WTC11 (cell line): ENCODE measurements around the gene PRRT1. TPM values are rescaled to one million over a fixed set of nuclear protein-coding genes. Genes with fewer than 3 reads are reported as not detected.
A peak's percentile ranks its signal among the peaks of the same experiment; 100 is the strongest.

ENCODE experiments used
- ATAC-seq: fragments of 200-7000 bp; cut with Tn5 transposase; 2 replicates; pipeline ENCODE4 v1.10.0; 2021; ENCODE audit warnings: mild to moderate bottlenecking, moderate library complexity
- CTCF ChIA-PET: fragments of 300-600 bp; sonication (Branson Sonifier 250); formaldehyde crosslinking; loops from one replicate; lab custom pipeline; 2021; ENCODE audit warnings: antibody characterized with exemption; lab: Charles Lee
- POLR2A ChIA-PET: fragments of 350-600 bp; sonication (Branson Sonifier 250); formaldehyde crosslinking; loops from one replicate; lab custom pipeline; 2021; ENCODE audit warnings: antibody characterized with exemption; lab: Charles Lee
- DNase-seq: peaks from one replicate; pipeline ENCODE4 v3.0.0; 2021; ENCODE audit warnings: low spot score
- H3K27ac Mint-ChIP-seq: 2 replicates; pipeline ENCODE4 v1.8.0; 2021; ENCODE audit warnings: mixed read lengths
- H3K27me3 Mint-ChIP-seq: 2 replicates; pipeline ENCODE4 v1.8.0; 2021; ENCODE audit warnings: low read depth, mild to moderate bottlenecking, moderate library complexity, mixed read lengths
- H3K36me3 Mint-ChIP-seq: 2 replicates; pipeline ENCODE4 v1.8.0; 2021; ENCODE audit warnings: mixed read lengths
- H3K4me1 Mint-ChIP-seq: 2 replicates; pipeline ENCODE4 v1.8.0; 2022; ENCODE audit warnings: mixed read lengths
- H3K4me3 Mint-ChIP-seq: 2 replicates; pipeline ENCODE4 v1.8.0; 2021; ENCODE audit warnings: mild to moderate bottlenecking, moderate library complexity, mixed read lengths
- H3K9me3 Mint-ChIP-seq: 2 replicates; pipeline ENCODE4 v1.8.0; 2021; ENCODE audit warnings: mixed read lengths
- AR ChIP-seq: fragments of 250-450 bp; sonication (Bioruptor Pico); IDR thresholded peaks from 2 replicates; pipeline ENCODE4 v1.9.0; 2021; ENCODE audit warnings: mild to moderate bottlenecking
- ATF3 ChIP-seq: sonication (generic); formaldehyde crosslinking; conservative IDR thresholded peaks from 2 replicates; pipeline ENCODE4 v1.8.1; 2022; ENCODE audit warnings: mild to moderate bottlenecking, missing genetic modification reagents
- CTCF ChIP-seq: fragments of 200-600 bp; IDR thresholded peaks from 2 replicates; pipeline ENCODE4 v1.8.0; 2022; ENCODE audit warnings: antibody characterized with exemption
- GABPB1 ChIP-seq: sonication (generic); formaldehyde crosslinking; IDR thresholded peaks from 2 replicates; pipeline ENCODE4 v1.8.1; 2023; ENCODE audit warnings: mild to moderate bottlenecking, missing genetic modification reagents
- MLX ChIP-seq: sonication (generic); formaldehyde crosslinking; IDR thresholded peaks from 2 replicates; pipeline ENCODE4 v1.8.1; 2023; ENCODE audit warnings: mild to moderate bottlenecking, missing genetic modification reagents, moderate library complexity
- RORB ChIP-seq: fragments of 250-450 bp; sonication (Bioruptor Pico); IDR thresholded peaks from 2 replicates; pipeline ENCODE4 v1.9.0; 2021; ENCODE audit warnings: mild to moderate bottlenecking
- SMAD4 ChIP-seq: sonication (generic); formaldehyde crosslinking; IDR thresholded peaks from 2 replicates; pipeline ENCODE4 v1.8.0; 2022; ENCODE audit warnings: mild to moderate bottlenecking, missing genetic modification reagents
- TEAD1 ChIP-seq: sonication (generic); formaldehyde crosslinking; IDR thresholded peaks from 2 replicates; pipeline ENCODE4 v1.8.0; 2022; ENCODE audit warnings: mild to moderate bottlenecking, missing genetic modification reagents
- ZNF532 ChIP-seq: fragments of 250-450 bp; sonication (Bioruptor Pico); IDR thresholded peaks from 2 replicates; pipeline ENCODE4 v1.9.0; 2021; ENCODE audit warnings: mild to moderate bottlenecking, borderline replicate concordance
- total RNA-seq: library from RNA; stranded (reverse); gene quantifications from 3 replicates; pipeline ENCODE4 v1.2.3, GENCODE V29; 2021

The PRRT1 gene
- total RNA-seq, 1 experiment from 2014 or later = 1.6 TPM

- peaks cover 36% of the 10 kb centered on the region for H3K36me3 Mint-ChIP-seq
- POLR2A ChIA-PET = interaction anchor here (1.0 kb wide), 2 partner anchors 9 to 57 kb away, joined by 3 to 4 read pairs; partner anchors contain the start of gene AGPAT1
Measured at GRCh38 chr6:32118782-32119628, 32.7 kb downstream of the PRRT1 start.

GRCh38 chr6:32117461-32117860 is 34.3 kb downstream of the PRRT1 start:
- no peaks in the 10 kb centered on the region for H3K27me3 Mint-ChIP-seq
- TF ChIP-seq TEAD1 = no peak
- no peak for TF ChIP-seq ATF3
- no peak for TF ChIP-seq MLX (CRISPR knock-in tag)
- ATAC-seq (no peak), DNase-seq (no peak)
- no peak overlapping the region for H3K27ac Mint-ChIP-seq
- H3K9me3 Mint-ChIP-seq = no peaks in the 10 kb centered on the region
- peaks cover 27% of the 10 kb centered on the region for H3K36me3 Mint-ChIP-seq
- ChIA-PET POLR2A (interaction anchor here (1.0 kb wide), 1 partner anchor 78 kb away, joined by 3 read pairs; no protein-coding TSS in a partner anchor), CTCF (interaction anchor here (0.6 to 6.3 kb wide), 25 partner anchors 9 to 219 kb away, joined by 3 to 63 read pairs (median 4); partner anchors contain the start of genes AGPAT1, ATF6B, EGFL8 and FKBPL)
- H3K4me1 Mint-ChIP-seq = no peaks in the 10 kb centered on the region
- no peak overlapping the region for H3K4me3 Mint-ChIP-seq

More at GRCh38 chr6:32118782-32119628, 32.7 kb downstream of the PRRT1 start:
- ATAC-seq (peak; percentile 89), DNase-seq (peak; percentile 91)
- no peaks in the 10 kb centered on the region for H3K27me3 Mint-ChIP-seq
- no peak overlapping the region for H3K4me3 Mint-ChIP-seq
- no peak for TF ChIP-seq GABPB1 (CRISPR knock-in tag)
- peak; percentile 67 for TF ChIP-seq CTCF
- H3K9me3 Mint-ChIP-seq = no peaks in the 10 kb centered on the region
- H3K27ac Mint-ChIP-seq = peak overlapping the region; percentile 81; the same call in 1 of the 2 replicates
- no peaks in the 10 kb centered on the region for H3K4me1 Mint-ChIP-seq
- CTCF ChIA-PET = interaction anchor here (0.8 to 6.3 kb wide), 19 partner anchors 9 to 136 kb away, joined by 3 to 63 read pairs (median 6); partner anchors contain the start of genes AGPAT1, ATF6B, EGFL8 and FKBPL

- Mint-ChIP-seq H3K9me3 (no peaks in the 10 kb centered on the region), H3K36me3 (peaks cover 21% of the 10 kb centered on the region), H3K27ac (no peak overlapping the region; the same call in 1 of the 2 replicates), H3K4me3 (no peak overlapping the region), H3K27me3 (no peaks in the 10 kb centered on the region; the same call in 1 of the 2 replicates), H3K4me1 (no peaks in the 10 kb centered on the region)
- ChIA-PET POLR2A (interaction anchor here (1.0 kb wide), 1 partner anchor 79 kb away, joined by 3 read pairs; no protein-coding TSS in a partner anchor), CTCF (interaction anchor here (0.9 to 6.3 kb wide), 20 partner anchors 10 to 128 kb away, joined by 3 to 63 read pairs (median 4); partner anchors contain the start of genes AGPAT1, ATF6B, EGFL8 and FKBPL)
- peak; percentile 12; the same call in 1 of the 2 replicates for ATAC-seq
- TF ChIP-seq RORB (CRISPR knock-in tag) (no peak), SMAD4 (CRISPR knock-in tag) (no peak), AR (CRISPR knock-in tag) (no peak), ZNF532 (CRISPR knock-in tag) (no peak), CTCF (peak; percentile 47; the same call in 1 of the 2 replicates)
- no peak for DNase-seq
Measured at GRCh38 chr6:32116674-32117073, 35.1 kb downstream of the PRRT1 start.
